A673 (cell line): ENCODE measurements around the gene AGAP1. TPM values are rescaled to one million over a fixed set of nuclear protein-coding genes. Genes with fewer than 3 reads are reported as not detected.

ENCODE experiments used
- BruUV-seq: library from RNA; stranded (reverse); fragments of 400-500 nt; replicated peaks from 2 replicates; lab custom pipeline; 2021; lab: Mats Ljungman, UMichigan
- CTCF ChIA-PET: fragments of 300-600 bp; sonication (Branson Sonifier 250); formaldehyde crosslinking; loops from one replicate; lab custom pipeline; 2022; ENCODE audit warnings: antibody characterized with exemption; lab: Charles Lee
- POLR2A ChIA-PET: fragments of 300-600 bp; sonication (Branson Sonifier 250); formaldehyde crosslinking; loops from one replicate; lab custom pipeline; 2022; ENCODE audit warnings: antibody characterized with exemption; ENCODE audit not compliant: low non-redundant PET; lab: Charles Lee
- DNase-seq: peaks from one replicate; pipeline ENCODE4 v3.0.0-alpha.2; 2015; ENCODE audit warnings: low spot score
- H3K27ac ChIP-seq: fragments of 200-600 bp; sonication (generic); 2 replicates; pipeline ENCODE4 v1.5.1; 2016; ENCODE audit warnings: mixed run types, low read depth, mild to moderate bottlenecking, mixed read lengths, antibody characterized with exemption, low read length; ENCODE audit not compliant: poor library complexity, severe bottlenecking
- H3K27me3 ChIP-seq: fragments of 200-600 bp; sonication (generic); replicated peaks from 2 replicates; pipeline ENCODE4 v1.6.1; 2017; ENCODE audit warnings: mixed run types, low read depth, mild to moderate bottlenecking, mixed read lengths, antibody characterized with exemption, low read length; ENCODE audit not compliant: insufficient read depth, poor library complexity
- H3K36me3 ChIP-seq: fragments of 200-600 bp; sonication (generic); 2 replicates; pipeline ENCODE4 v1.6.1; 2016; ENCODE audit warnings: mixed run types, mild to moderate bottlenecking, mixed read lengths, antibody characterized with exemption, low read length; ENCODE audit not compliant: insufficient read depth, poor library complexity, severe bottlenecking
- H3K4me1 ChIP-seq: fragments of 200-600 bp; sonication (generic); 2 replicates; pipeline ENCODE4 v1.6.1; 2017; ENCODE audit warnings: mixed run types, mild to moderate bottlenecking, mixed read lengths, antibody characterized with exemption, low read length; ENCODE audit not compliant: insufficient read depth, poor library complexity, severe bottlenecking
- H3K4me3 ChIP-seq: fragments of 200-600 bp; sonication (generic); 2 replicates; pipeline ENCODE4 v1.5.1; 2016; ENCODE audit warnings: low read depth, mixed run types, mild to moderate bottlenecking, mixed read lengths, low read length; ENCODE audit not compliant: poor library complexity, severe bottlenecking
- H3K9me3 ChIP-seq: fragments of 200-600 bp; sonication (generic); 2 replicates; pipeline ENCODE4 v1.6.1; 2016; ENCODE audit warnings: mixed run types, low read depth, mild to moderate bottlenecking, mixed read lengths, antibody characterized with exemption, low read length; ENCODE audit not compliant: poor library complexity, severe bottlenecking
- CTCF ChIP-seq: fragments of 300-800, 200-600 bp; sonication (generic); conservative IDR thresholded peaks from 2 replicates; pipeline ENCODE4 v1.5.1; 2017; ENCODE audit warnings: low read depth, mild to moderate bottlenecking, antibody characterized with exemption, low read length, moderate library complexity, mixed read lengths
- EZH2 ChIP-seq: fragments of 200-600 bp; sonication (generic); IDR thresholded peaks from 2 replicates; pipeline ENCODE4 v1.6.1; 2017; ENCODE audit warnings: borderline replicate concordance, low read depth, mild to moderate bottlenecking, mixed read lengths, antibody characterized with exemption, low read length; ENCODE audit not compliant: poor library complexity, severe bottlenecking
- intact Hi-C: fragments of 100-400 bp; cut with micrococcal nuclease; formaldehyde crosslinking; loops from one replicate; pipeline ENCODE4 v1.10.0; 2022; ENCODE audit not compliant: unreplicated experiment
- total RNA-seq: library from RNA; stranded (reverse); gene quantifications from 2 replicates; pipeline ENCODE4 v1.2.3, GENCODE V29; 2021

Gene AGAP1
- total RNA-seq, 1 experiment from 2014 or later = 25.3 TPM

- Histone ChIP-seq H3K9me3 (no peaks in the 10 kb centered on the region), H3K27me3 (no peaks in the 10 kb centered on the region), H3K4me3 (no peak overlapping the region), H3K27ac (no peak overlapping the region), H3K4me1 (peaks cover 13% of the 10 kb centered on the region), H3K36me3 (no peaks in the 10 kb centered on the region)
- TF ChIP-seq CTCF (no peak), EZH2 (no peak)
- no peak for DNase-seq
- no TSS peak for BruUV-seq
- ChIA-PET POLR2A (no interaction called here), CTCF (no interaction called here)
- intact Hi-C loops = no loop called here
These were observed 205.7 kb downstream of the AGAP1 start for GRCh38 chr2:235699576-235699975.

GRCh38 chr2:235701206-235701981, 207.6 kb downstream of the AGAP1 start:
- no peak overlapping the region for H3K4me3 ChIP-seq
- CTCF ChIA-PET = no interaction called here
- BruUV-seq = no TSS peak
- no peaks in the 10 kb centered on the region for H3K36me3 ChIP-seq
- TF ChIP-seq CTCF (no peak), EZH2 (no peak)
- POLR2A ChIA-PET = no interaction called here
- no peaks in the 10 kb centered on the region for H3K9me3 ChIP-seq
- DNase-seq = no peak
- H3K27me3 ChIP-seq = no peaks in the 10 kb centered on the region
- H3K4me1 ChIP-seq = peaks cover 4% of the 10 kb centered on the region
- no peak overlapping the region for H3K27ac ChIP-seq
- intact Hi-C loops = no loop called here

GRCh38 chr2:235702186-235702585, 208.3 kb downstream of the AGAP1 start:
- H3K4me3 ChIP-seq = no peak overlapping the region
- no TSS peak for BruUV-seq
- H3K9me3 ChIP-seq = no peaks in the 10 kb centered on the region
- no peak for DNase-seq
- no peaks in the 10 kb centered on the region for H3K27me3 ChIP-seq
- intact Hi-C loops = no loop called here
- no peak overlapping the region for H3K27ac ChIP-seq
- H3K36me3 ChIP-seq = no peaks in the 10 kb centered on the region
- H3K4me1 ChIP-seq = peaks cover 4% of the 10 kb centered on the region
- CTCF ChIA-PET = no interaction called here
- POLR2A ChIA-PET = no interaction called here
- TF ChIP-seq CTCF (no peak), EZH2 (no peak)
